Measurements from ENCODE around the gene BCOR. TPM values are rescaled to one million over a fixed set of nuclear protein-coding genes. Genes with fewer than 3 reads are reported as not detected.

BCOR gene
- 21.3 and 28.8 TPM in 2 replicates for total RNA-seq (2014; rRNA removed; shearing (Covaris generic))

- in situ Hi-C loops (cut with HindIII; ENCODE audit: low sequenced_read_pairs) = no loop called here
- peak; percentile 59 for DNase-seq (ENCODE audit: low spot score)
Measured at GRCh38 chrX:40097504-40098263, at the start of gene BCOR. Gene BCOR, minus strand, starts transcription at chrX:40097958. Its CDS starts 20,029 bp downstream, at chrX:40077929.

GRCh38 chrX:40147126-40147952, 49.6 kb upstream of the BCOR start:
- no peak for DNase-seq (ENCODE audit: low spot score)
- in situ Hi-C loops (cut with HindIII; ENCODE audit: low sequenced_read_pairs) = no loop called here

GRCh38 chrX:40146262-40147125, 48.7 kb upstream of the BCOR start:
- in situ Hi-C loops (cut with HindIII; ENCODE audit: low sequenced_read_pairs) = no loop called here
- DNase-seq (ENCODE audit: low spot score) = peak; percentile 6

- no peak for DNase-seq (ENCODE audit: low spot score)
- in situ Hi-C loops (cut with HindIII; ENCODE audit: low sequenced_read_pairs) = no loop called here
Measured at GRCh38 chrX:40145923-40146261, 48.1 kb upstream of the BCOR start.

GRCh38 chrX:40145001-40145922, 47.5 kb upstream of the BCOR start:
- DNase-seq (ENCODE audit: low spot score) = no peak

GRCh38 chrX:40144576-40144975, 46.8 kb upstream of the BCOR start:
- no peak for DNase-seq (ENCODE audit: low spot score)
- in situ Hi-C loops (cut with HindIII; ENCODE audit: low sequenced_read_pairs) = no loop called here

More at GRCh38 chrX:40145001-40145922, 47.5 kb upstream of the BCOR start:
- in situ Hi-C loops (cut with HindIII; ENCODE audit: low sequenced_read_pairs) = no loop called here

- no peak for DNase-seq (ENCODE audit: low spot score)
- in situ Hi-C loops (cut with HindIII; ENCODE audit: low sequenced_read_pairs) = no loop called here
Measured at GRCh38 chrX:40143987-40144386, 46.2 kb upstream of the BCOR start.

GRCh38 chrX:40143001-40143400, 45.2 kb upstream of the BCOR start:
- DNase-seq (ENCODE audit: low spot score) = no peak
- in situ Hi-C loops (cut with HindIII; ENCODE audit: low sequenced_read_pairs) = no loop called here

- in situ Hi-C loops (cut with HindIII; ENCODE audit: low sequenced_read_pairs) = no loop called here
- no peak for DNase-seq (ENCODE audit: low spot score)
Measured at GRCh38 chrX:40142417-40142816, 44.7 kb upstream of the BCOR start.

- in situ Hi-C loops (cut with HindIII; ENCODE audit: low sequenced_read_pairs) = no loop called here
- DNase-seq (ENCODE audit: low spot score) = no peak
Measured at GRCh38 chrX:40140706-40141499, 43.1 kb upstream of the BCOR start.

GRCh38 chrX:40132751-40133150, 35.0 kb upstream of the BCOR start:
- no peak for DNase-seq (ENCODE audit: low spot score)

GRCh38 chrX:40131654-40132337, 34.0 kb upstream of the BCOR start:
- in situ Hi-C loops (cut with HindIII; ENCODE audit: low sequenced_read_pairs) = no loop called here
- no peak for DNase-seq (ENCODE audit: low spot score)

More at GRCh38 chrX:40132751-40133150, 35.0 kb upstream of the BCOR start:
- in situ Hi-C loops (cut with HindIII; ENCODE audit: low sequenced_read_pairs) = no loop called here

- no peak for DNase-seq (ENCODE audit: low spot score)
- in situ Hi-C loops (cut with HindIII; ENCODE audit: low sequenced_read_pairs) = no loop called here
Measured at GRCh38 chrX:40130207-40130606, 32.4 kb upstream of the BCOR start.

GRCh38 chrX:40127052-40127451, 29.3 kb upstream of the BCOR start:
- in situ Hi-C loops (cut with HindIII; ENCODE audit: low sequenced_read_pairs) = no loop called here
- DNase-seq (ENCODE audit: low spot score) = no peak

GRCh38 chrX:40122487-40122886, 24.7 kb upstream of the BCOR start:
- in situ Hi-C loops (cut with HindIII; ENCODE audit: low sequenced_read_pairs) = no loop called here
- DNase-seq (ENCODE audit: low spot score) = no peak

GRCh38 chrX:40121618-40122017, 23.9 kb upstream of the BCOR start:
- no peak for DNase-seq (ENCODE audit: low spot score)
- in situ Hi-C loops (cut with HindIII; ENCODE audit: low sequenced_read_pairs) = no loop called here

GRCh38 chrX:40120838-40121580, 23.3 kb upstream of the BCOR start:
- in situ Hi-C loops (cut with HindIII; ENCODE audit: low sequenced_read_pairs) = no loop called here
- DNase-seq (ENCODE audit: low spot score) = no peak

Data from G401 (cell line).